ENCODE data around the gene PCSK1. TPM values are rescaled to one million over a fixed set of nuclear protein-coding genes. Genes with fewer than 3 reads are reported as not detected.

The PCSK1 gene
- total and polyA plus RNA-seq, 2 donors (not counting 3 experiments of a cell fraction or from before 2014, with no cell fraction given): 0.95 to 8.7 TPM

GRCh38 chr5:96439477-96440184, 6.6 kb upstream of the PCSK1 start:
- DNase-seq (ENCODE audit: low read depth, low spot score): peak; percentile 20
- intact Hi-C loops (cut with micrococcal nuclease): no loop called here
- no TSS peak for BruUV-seq (replicated peaks)
- no peaks in the 10 kb centered on the region for H3K36me3 ChIP-seq (ENCODE audit: control insufficient read depth in 2 of 2, extremely low read depth in 1 of 2, insufficient read depth in 2 of 2, low read length in 2 of 2)
- POLR2A ChIA-PET: no interaction called here
- H3K9me1 ChIP-seq (replicated peaks; ENCODE audit: control insufficient read depth, extremely low read depth, insufficient read depth, low read length): no peaks in the 10 kb centered on the region
- H3K27ac ChIP-seq (ENCODE audit: insufficient read depth, low read depth, low read length): no peak overlapping the region
- CTCF ChIA-PET: interaction anchor here (0.6 to 2.7 kb wide), 16 partner anchors 9 to 361 kb away, joined by 3 to 45 read pairs (median 4); no protein-coding TSS in a partner anchor
- no peak overlapping the region for H3K4me3 ChIP-seq (replicated peaks in 1 of 3; ENCODE audit: insufficient read depth in 1 of 3, low read depth in 1 of 3, low read length in 3 of 3)
- no peaks in the 10 kb centered on the region for H4K20me1 ChIP-seq (replicated peaks; ENCODE audit: control insufficient read depth, extremely low read depth, insufficient read depth, low read length)
- no peaks in the 10 kb centered on the region for H3K27me3 ChIP-seq (ENCODE audit: control insufficient read depth in 2 of 2, insufficient read depth in 2 of 2, low read length in 2 of 2)
- no peaks in the 10 kb centered on the region for H3K4me1 ChIP-seq (ENCODE audit: control insufficient read depth, extremely low read depth, insufficient read depth, low read length)
- no peaks in the 10 kb centered on the region for H3K9me3 ChIP-seq (replicated peaks; ENCODE audit: control insufficient read depth, insufficient read depth, low read length)
- no peaks in the 10 kb centered on the region for H3K79me2 ChIP-seq (ENCODE audit: control insufficient read depth, insufficient read depth, low read length)
- dilution Hi-C loops (cut with MboI; ENCODE audit: extremely low pct_ligation_motif_present, low sequenced_read_pairs): no loop called here
- no peak overlapping the region for H3K9ac ChIP-seq (replicated peaks; ENCODE audit: extremely low read depth, insufficient read depth, low read length)
- peak; percentile 82 for FAIRE-seq
- H2AFZ ChIP-seq (ENCODE audit: low read depth, low read length): no peak overlapping the region
- no peak overlapping the region for H3K4me2 ChIP-seq (ENCODE audit: insufficient read depth, low read length)
- no peak for TF ChIP-seq MAX (IDR thresholded peaks at IDR 0.05; ENCODE audit: insufficient read depth, insufficient read length)
- TF ChIP-seq EZH2 (IDR thresholded peaks at IDR 0.05; ENCODE audit: borderline replicate concordance, low read depth, low read length, severe bottlenecking): no peak
- TF ChIP-seq CTCF (IDR thresholded peaks at IDR 0.05; ENCODE audit: extremely low read depth in 1 of 2, insufficient read depth in 1 of 2, low read depth in 1 of 2, low read length in 2 of 2): no peak
- TF ChIP-seq POLR2AphosphoS5 (IDR thresholded peaks at IDR 0.05; ENCODE audit: insufficient read depth, low read depth, low read length): no peak
- TF ChIP-seq GATA2 (IDR thresholded peaks at IDR 0.05; ENCODE audit: insufficient read depth, insufficient read length, low read depth, low read length): no peak
- no peak for TF ChIP-seq POLR2A (IDR thresholded peaks at IDR 0.05; ENCODE audit: low read depth, low read length)
- TF ChIP-seq FOS (IDR thresholded peaks at IDR 0.05; ENCODE audit: borderline replicate concordance, insufficient read depth, low read length): no peak
- TF ChIP-seq JUN (IDR thresholded peaks at IDR 0.05; ENCODE audit: borderline replicate concordance, insufficient read depth, insufficient read length, low read depth): no peak
- TF ChIP-seq MYC (IDR thresholded peaks at IDR 0.05; ENCODE audit: low read depth, low read length): no peak
